ENCODE results near the gene SERPINE2.

Gene SERPINE2

DNA sequence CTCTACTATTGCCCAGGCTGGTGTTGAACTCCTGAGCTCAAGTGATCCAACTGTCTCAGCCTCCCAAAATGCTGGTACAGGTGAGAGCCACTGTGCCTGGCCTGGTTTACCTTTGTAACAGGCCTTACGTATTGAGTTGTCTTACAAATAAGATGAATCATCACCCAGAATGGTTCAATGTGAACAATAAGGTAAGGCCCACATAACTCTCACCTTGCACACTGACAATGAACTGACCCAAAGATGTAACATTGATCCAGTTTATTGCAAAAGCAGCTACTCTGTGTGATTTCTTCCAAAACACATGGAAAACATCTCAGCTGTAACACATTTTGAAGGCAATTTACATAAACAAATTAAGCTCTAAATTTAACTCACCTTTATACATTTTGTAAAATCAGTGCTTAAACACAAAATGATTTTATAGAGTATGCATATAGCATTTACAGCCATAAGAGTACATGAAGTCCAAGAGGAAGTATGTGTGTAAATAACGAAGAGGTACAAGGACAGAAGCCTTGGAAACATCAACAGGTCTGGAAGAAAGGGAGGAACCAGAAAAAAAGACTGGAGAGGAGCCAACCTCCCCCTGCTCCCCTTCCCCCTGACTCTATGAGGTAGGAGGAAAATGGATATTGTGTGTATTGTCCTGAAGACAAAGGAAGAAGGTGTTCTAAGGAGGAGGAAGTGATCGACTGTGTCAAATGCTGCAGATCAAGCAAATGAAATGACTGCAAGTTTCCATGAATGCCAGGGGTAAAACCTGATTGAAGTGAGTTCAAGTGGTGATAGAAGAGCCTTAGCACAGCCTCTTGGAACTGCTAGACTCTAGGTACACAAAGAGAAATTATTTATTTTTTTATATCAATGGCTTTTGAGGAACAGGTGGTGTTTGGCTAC is 88.4 kb downstream of the SERPINE2 start:
- TF ChIP-seq, protein P1, sequence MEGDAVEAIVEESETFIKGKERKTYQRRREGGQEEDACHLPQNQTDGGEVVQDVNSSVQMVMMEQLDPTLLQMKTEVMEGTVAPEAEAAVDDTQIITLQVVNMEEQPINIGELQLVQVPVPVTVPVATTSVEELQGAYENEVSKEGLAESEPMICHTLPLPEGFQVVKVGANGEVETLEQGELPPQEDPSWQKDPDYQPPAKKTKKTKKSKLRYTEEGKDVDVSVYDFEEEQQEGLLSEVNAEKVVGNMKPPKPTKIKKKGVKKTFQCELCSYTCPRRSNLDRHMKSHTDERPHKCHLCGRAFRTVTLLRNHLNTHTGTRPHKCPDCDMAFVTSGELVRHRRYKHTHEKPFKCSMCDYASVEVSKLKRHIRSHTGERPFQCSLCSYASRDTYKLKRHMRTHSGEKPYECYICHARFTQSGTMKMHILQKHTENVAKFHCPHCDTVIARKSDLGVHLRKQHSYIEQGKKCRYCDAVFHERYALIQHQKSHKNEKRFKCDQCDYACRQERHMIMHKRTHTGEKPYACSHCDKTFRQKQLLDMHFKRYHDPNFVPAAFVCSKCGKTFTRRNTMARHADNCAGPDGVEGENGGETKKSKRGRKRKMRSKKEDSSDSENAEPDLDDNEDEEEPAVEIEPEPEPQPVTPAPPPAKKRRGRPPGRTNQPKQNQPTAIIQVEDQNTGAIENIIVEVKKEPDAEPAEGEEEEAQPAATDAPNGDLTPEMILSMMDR (IDR thresholded peaks at IDR 0.05; ENCODE audit: extremely low read depth, missing control alignments), result no peak
- no peak for DNase-seq (ENCODE audit: low spot score)

DNA sequence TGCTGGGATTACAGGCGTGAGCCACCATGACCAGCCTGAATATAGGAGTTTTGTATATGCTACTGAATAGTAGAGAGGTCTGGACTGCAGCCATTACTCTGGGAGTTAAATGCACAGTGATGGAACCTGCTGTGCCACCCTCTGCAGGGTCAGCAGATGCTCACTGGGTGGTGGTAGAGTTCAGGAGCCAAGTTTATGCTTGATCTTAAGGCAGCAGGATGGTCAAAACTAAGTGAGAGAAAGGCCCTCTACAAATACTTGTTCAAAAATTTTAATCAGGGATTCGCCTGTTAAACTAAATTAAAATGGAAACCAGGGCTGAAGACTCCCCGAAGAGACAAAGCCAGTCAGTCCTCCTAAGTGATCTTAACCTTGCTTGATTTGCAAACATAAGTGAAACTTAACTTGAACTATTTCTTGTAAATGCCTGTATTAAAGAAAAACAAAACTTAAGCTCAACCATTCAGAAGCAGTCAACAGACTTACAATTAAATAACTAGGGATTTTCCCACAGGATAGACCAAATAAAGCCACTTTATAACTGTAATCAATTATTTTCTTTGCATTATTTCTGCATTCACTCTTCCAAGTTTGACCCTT is 89.7 kb downstream of the SERPINE2 start:
- no peak for DNase-seq (ENCODE audit: low spot score)
- TF ChIP-seq, protein P1 (IDR thresholded peaks at IDR 0.05; ENCODE audit: extremely low read depth, missing control alignments), result no peak

DNA sequence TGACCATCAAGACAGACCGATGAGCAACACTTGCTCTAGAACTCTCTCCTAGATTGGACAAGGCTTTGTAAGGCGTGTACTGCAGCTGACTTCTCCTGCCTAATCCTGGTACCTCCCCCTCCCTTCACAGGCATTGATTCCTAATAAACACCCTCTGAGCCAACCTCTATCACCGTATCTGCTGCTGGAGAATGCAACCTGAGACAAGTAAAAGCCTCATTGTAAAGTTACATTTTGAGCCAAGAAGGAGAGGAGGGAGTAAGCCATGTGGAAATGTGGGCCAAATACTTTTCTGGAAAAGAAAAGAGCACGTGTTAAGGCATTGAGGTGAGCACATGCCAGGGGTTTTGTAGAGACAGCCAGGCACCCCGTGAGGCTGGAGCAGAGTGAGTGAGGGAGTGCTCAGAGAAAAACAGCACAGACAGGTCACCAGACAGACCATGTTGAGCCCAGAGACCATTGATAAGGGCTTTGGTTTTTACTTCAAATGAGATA is 91.3 kb downstream of the SERPINE2 start:
- no peak for DNase-seq (ENCODE audit: low spot score)
- TF ChIP-seq, protein P1 (IDR thresholded peaks at IDR 0.05; ENCODE audit: extremely low read depth, missing control alignments), result no peak

DNA sequence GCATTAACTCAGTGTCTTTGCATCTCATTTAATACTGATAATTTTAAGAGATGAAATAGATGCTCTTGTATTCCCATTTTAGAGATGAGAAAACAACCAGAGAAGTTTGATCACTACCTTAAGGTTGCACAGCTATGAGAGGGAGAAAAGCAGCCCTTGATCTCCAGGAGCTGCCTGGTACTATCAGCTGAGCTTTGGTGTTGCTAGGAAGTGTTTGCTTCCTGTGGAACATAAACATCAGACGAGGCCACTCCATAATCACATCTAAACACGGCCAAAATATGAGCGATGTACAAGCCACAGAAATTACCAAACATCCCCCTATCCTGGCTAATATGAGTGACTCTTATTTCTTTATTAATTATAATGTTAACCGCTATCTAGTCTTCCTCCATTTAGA is 93.3 kb downstream of the SERPINE2 start:
- TF ChIP-seq, protein P1 (IDR thresholded peaks at IDR 0.05; ENCODE audit: extremely low read depth, missing control alignments), result no peak

DNA sequence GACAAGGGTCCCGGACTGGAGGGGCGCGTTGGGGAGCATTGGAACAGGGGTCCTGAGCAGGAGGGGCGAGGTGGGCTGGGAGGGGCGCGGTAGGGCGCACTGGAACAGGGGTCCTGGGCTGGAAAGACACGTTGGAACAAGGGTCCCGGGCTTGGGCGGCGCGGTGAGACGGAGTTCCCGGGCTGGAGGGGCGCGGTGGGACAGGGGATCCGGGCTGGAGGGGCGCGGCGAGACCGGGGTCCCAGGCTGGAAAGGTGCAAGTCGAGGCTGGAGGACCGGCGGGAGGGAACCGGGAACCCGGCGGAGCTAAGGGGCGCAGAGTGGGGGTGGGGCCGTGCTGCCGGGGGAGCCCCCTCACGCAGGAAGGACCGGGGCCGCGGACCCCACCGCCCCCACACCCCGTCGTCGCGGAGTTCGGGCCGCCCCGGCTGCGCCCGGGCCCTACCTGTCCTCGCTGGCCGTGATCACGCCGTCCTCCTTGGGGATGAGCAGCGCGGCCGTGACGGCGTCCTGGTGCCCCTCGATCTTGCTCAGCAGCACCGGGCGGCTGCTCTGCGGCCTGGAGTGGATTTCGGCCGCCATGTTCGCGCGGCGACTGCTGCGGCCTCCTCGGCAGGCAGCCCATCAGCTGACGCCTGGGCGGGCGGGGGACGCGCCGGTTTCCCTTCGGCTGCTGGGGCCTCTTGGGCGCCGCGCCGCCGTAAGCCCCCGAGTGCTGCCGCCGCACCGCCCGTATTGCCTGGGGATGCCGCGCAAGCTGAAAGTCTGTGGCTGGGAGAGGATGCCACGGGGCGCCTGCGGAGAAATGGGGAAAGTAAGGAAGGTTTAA is 94.2 kb downstream of the SERPINE2 start, which contains the start of gene WDFY1:
WDFY1 (minus strand) TSS at position 633 of the 829 bp plus-strand sequence; CDS start at position 582, 51 bp downstream.
- DNase-seq (ENCODE audit: low spot score), result peak; percentile 95
- TF ChIP-seq, protein P1 (IDR thresholded peaks at IDR 0.05; ENCODE audit: extremely low read depth, missing control alignments), result no peak

More for the DNA sequence above, 93.3 kb downstream of the SERPINE2 start:
- DNase-seq (ENCODE audit: low spot score), result no peak

DNA sequence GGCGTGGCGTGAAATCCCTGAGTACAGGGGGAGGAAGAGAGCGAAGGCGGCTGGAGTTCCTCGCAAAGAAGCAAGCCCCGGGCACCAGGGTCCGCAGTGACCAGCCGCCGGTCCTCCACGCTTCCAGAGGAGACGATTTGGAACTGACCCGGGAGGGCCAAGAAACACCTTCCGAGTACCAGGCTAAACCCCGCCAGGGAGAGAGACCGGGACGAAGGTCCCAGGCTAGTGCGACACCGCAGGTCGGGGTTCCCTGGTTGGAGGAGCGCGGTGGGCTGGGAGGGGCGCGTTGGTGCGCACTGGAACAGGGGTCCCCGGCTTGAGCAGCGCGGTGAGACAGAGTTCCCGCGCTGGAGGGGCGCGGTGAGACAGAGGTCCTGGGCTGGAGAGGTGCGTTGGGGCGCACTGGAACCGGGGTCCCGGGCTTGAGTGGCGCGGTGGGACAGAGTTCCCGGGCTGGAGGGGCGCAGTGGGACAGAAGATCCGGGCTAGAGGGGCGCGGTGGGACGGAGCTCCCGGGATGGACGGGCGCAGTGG is 94.9 kb downstream of the SERPINE2 start:
- TF ChIP-seq, protein P1 (IDR thresholded peaks at IDR 0.05; ENCODE audit: extremely low read depth, missing control alignments), result no peak
- DNase-seq (ENCODE audit: low spot score), result peak; percentile 41

Measured in GM20000 (cell line).